ENCODE measurements around the gene FANCM. TPM values are rescaled to one million over a fixed set of nuclear protein-coding genes. Genes with fewer than 3 reads are reported as not detected.

The FANCM gene
- total RNA-seq, 2 experiments from 2014 or later: 22.2 to 27.7 TPM

DNA sequence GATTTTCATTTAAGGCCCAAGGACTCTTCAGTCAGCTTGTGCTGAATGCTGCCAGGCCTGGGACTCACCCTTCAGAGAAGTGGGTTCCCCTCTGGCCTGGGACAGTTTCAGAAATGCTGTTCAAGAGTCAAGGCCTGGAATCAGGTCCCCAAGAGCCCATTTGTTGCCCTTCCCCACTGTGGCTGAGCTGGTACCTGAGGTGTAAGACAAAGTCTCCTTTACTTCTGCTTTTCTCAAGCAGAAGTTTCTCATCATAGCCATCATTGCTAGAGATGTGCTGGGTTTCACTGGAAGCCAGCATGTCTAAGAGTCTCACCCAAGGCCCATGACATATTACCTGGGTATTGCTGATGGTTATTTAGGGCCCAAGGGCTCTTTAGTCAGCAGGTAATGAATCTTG is 8.9 kb downstream of the FANCM start:
- ChIA-PET POLR2A (interaction anchor here (1.4 kb wide), 1 partner anchor 9 kb away, joined by 7 read pairs; the partner anchor contains the start of gene FANCM), CTCF (ENCODE audit: unreplicated experiment) (no interaction called here)
- intact Hi-C loops (cut with micrococcal nuclease; ENCODE audit: unreplicated experiment): no loop called here
- H2AFZ ChIP-seq (ENCODE audit: low read length): no peak overlapping the region
- H3K4me1 ChIP-seq (ENCODE audit: insufficient read depth, low read length, poor library complexity, severe bottlenecking): peaks cover 16% of the 10 kb centered on the region
- H4K20me1 ChIP-seq (ENCODE audit: insufficient read depth, low read length): 0 out of 2 replicates have a peak, but pooled peaks cover 5% of the 10 kb centered on the region
- BruUV-seq (replicated peaks): no TSS peak
- no peak overlapping the region for H3K27ac ChIP-seq (ENCODE audit: low read depth, low read length, poor library complexity, severe bottlenecking)
- H3K36me3 ChIP-seq (ENCODE audit: insufficient read depth, low read length): peaks cover 42% of the 10 kb centered on the region
- no peaks in the 10 kb centered on the region for H3K9me3 ChIP-seq (ENCODE audit: low read length)
- H3K4me3 ChIP-seq (ENCODE audit: low read depth, low read length, poor library complexity, severe bottlenecking): no peak overlapping the region
- H3K9me2 ChIP-seq (ENCODE audit: insufficient read depth, low read length): no peaks in the 10 kb centered on the region
- no peak for DNase-seq (ENCODE audit: low spot score)
- H3K4me2 ChIP-seq (ENCODE audit: low read length): no peak overlapping the region
- no peak for TF ChIP-seq EZH2phosphoT487 (IDR thresholded peaks at IDR 0.05; ENCODE audit: borderline replicate concordance, low read depth, low read length)
- TF ChIP-seq, protein P1, sequence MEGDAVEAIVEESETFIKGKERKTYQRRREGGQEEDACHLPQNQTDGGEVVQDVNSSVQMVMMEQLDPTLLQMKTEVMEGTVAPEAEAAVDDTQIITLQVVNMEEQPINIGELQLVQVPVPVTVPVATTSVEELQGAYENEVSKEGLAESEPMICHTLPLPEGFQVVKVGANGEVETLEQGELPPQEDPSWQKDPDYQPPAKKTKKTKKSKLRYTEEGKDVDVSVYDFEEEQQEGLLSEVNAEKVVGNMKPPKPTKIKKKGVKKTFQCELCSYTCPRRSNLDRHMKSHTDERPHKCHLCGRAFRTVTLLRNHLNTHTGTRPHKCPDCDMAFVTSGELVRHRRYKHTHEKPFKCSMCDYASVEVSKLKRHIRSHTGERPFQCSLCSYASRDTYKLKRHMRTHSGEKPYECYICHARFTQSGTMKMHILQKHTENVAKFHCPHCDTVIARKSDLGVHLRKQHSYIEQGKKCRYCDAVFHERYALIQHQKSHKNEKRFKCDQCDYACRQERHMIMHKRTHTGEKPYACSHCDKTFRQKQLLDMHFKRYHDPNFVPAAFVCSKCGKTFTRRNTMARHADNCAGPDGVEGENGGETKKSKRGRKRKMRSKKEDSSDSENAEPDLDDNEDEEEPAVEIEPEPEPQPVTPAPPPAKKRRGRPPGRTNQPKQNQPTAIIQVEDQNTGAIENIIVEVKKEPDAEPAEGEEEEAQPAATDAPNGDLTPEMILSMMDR (conservative IDR thresholded peaks at IDR 0.05; ENCODE audit: low read length): no peak
- H3K79me2 ChIP-seq (ENCODE audit: insufficient read depth, low read depth, low read length): peaks cover 45% of the 10 kb centered on the region

DNA sequence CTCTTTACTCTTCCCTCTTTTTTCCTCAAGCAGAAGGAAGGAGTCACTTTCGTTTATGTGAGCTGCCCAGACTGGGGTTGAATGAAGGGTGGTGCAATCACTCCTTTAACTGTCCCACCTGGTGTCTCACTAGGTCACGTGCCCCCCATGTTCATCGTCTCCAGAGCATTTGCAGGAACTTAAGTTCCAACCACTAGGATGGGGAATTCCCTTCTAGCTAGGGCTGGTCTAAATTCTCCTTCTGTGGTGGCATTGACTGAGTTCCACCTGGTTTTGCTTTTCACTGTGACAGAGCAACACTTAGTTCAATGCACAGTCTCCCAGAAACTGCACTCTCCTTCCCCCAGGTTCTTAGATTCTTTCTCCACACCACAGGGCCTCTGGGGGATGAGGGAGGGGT is 9.5 kb downstream of the FANCM start:
- Histone ChIP-seq H3K36me3 (ENCODE audit: insufficient read depth, low read length) (peaks cover 43% of the 10 kb centered on the region), H3K4me3 (ENCODE audit: low read depth, low read length, poor library complexity, severe bottlenecking) (no peak overlapping the region), H3K9me2 (ENCODE audit: insufficient read depth, low read length) (no peaks in the 10 kb centered on the region), H3K9me3 (ENCODE audit: low read length) (no peaks in the 10 kb centered on the region), H3K4me2 (ENCODE audit: low read length) (no peak overlapping the region), H3K27ac (ENCODE audit: low read depth, low read length, poor library complexity, severe bottlenecking) (no peak overlapping the region), H3K4me1 (ENCODE audit: insufficient read depth, low read length, poor library complexity, severe bottlenecking) (peaks cover 13% of the 10 kb centered on the region), H4K20me1 (ENCODE audit: insufficient read depth, low read length) (0 out of 2 replicates have a peak, but pooled peaks cover 5% of the 10 kb centered on the region), H3K79me2 (ENCODE audit: insufficient read depth, low read depth, low read length) (peaks cover 40% of the 10 kb centered on the region), H2AFZ (ENCODE audit: low read length) (no peak overlapping the region)
- DNase-seq (ENCODE audit: low spot score): no peak
- ChIA-PET POLR2A (interaction anchor here (0.7 to 2.1 kb wide), 3 partner anchors 9 to 14 kb away, joined by 3 to 8 read pairs (median 7); partner anchors contain the start of genes FANCM and FKBP3), CTCF (ENCODE audit: unreplicated experiment) (no interaction called here)
- intact Hi-C loops (cut with micrococcal nuclease; ENCODE audit: unreplicated experiment): no loop called here
- BruUV-seq (replicated peaks): no TSS peak
- TF ChIP-seq EZH2phosphoT487 (IDR thresholded peaks at IDR 0.05; ENCODE audit: borderline replicate concordance, low read depth, low read length): no peak
- TF ChIP-seq, protein P1 (conservative IDR thresholded peaks at IDR 0.05; ENCODE audit: low read length): no peak

DNA sequence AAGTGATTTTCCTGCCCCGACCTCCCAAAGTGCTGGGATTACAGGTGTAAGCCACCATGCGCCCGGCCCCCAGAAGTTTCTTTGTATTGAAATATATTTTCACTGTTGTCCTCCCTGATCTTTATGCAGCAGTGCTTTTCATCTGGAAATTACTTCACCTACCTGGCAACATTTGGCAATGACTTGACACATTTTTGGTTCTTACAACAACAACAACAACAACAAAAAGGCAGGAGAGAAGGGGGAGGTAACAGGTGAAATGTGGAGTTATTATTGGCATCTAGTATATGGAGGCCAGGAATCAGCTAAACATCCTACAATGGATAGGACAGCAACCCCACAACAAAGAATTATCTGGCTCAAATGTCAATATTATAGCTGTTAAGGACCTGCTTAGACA is 13.9 kb downstream of the FANCM start:
- Histone ChIP-seq H2AFZ (ENCODE audit: low read length) (no peak overlapping the region), H4K20me1 (ENCODE audit: insufficient read depth, low read length) (no peaks in the 10 kb centered on the region), H3K4me3 (ENCODE audit: low read depth, low read length, poor library complexity, severe bottlenecking) (no peak overlapping the region), H3K36me3 (ENCODE audit: insufficient read depth, low read length) (peaks cover 47% of the 10 kb centered on the region), H3K9me2 (ENCODE audit: insufficient read depth, low read length) (no peaks in the 10 kb centered on the region), H3K9me3 (ENCODE audit: low read length) (no peaks in the 10 kb centered on the region), H3K27ac (ENCODE audit: low read depth, low read length, poor library complexity, severe bottlenecking) (no peak overlapping the region), H3K4me1 (ENCODE audit: insufficient read depth, low read length, poor library complexity, severe bottlenecking) (no peaks in the 10 kb centered on the region), H3K79me2 (ENCODE audit: insufficient read depth, low read depth, low read length) (peaks cover 6% of the 10 kb centered on the region; the same call in 1 of the 2 replicates), H3K4me2 (ENCODE audit: low read length) (no peak overlapping the region)
- ChIA-PET POLR2A (interaction anchor here (1.4 to 2.3 kb wide), 3 partner anchors 9 to 15 kb away, joined by 5 to 10 read pairs (median 7); partner anchors contain the start of gene FKBP3), CTCF (ENCODE audit: unreplicated experiment) (no interaction called here)
- intact Hi-C loops (cut with micrococcal nuclease; ENCODE audit: unreplicated experiment): no loop called here
- BruUV-seq (replicated peaks): no TSS peak
- no peak for TF ChIP-seq EZH2phosphoT487 (IDR thresholded peaks at IDR 0.05; ENCODE audit: borderline replicate concordance, low read depth, low read length)
- TF ChIP-seq, protein P1 (conservative IDR thresholded peaks at IDR 0.05; ENCODE audit: low read length): no peak
- no peak for DNase-seq (ENCODE audit: low spot score)
